Stimulated activated CD4-positive, alpha-beta T cell treated with anti-CD3 and anti-CD28 coated beads, Interleukin-4, amount 100 ng/mL, for 4 hours (primary cell): ENCODE data around the gene PLA2G4D.
A peak's percentile ranks its signal among the peaks of the same experiment; 100 is the strongest.

ENCODE experiments used
- DNase-seq, 2 experiments: peaks; one replicate each; pipeline ENCODE4 v3.0.0-alpha.2; 2020

Gene PLA2G4D

DNA sequence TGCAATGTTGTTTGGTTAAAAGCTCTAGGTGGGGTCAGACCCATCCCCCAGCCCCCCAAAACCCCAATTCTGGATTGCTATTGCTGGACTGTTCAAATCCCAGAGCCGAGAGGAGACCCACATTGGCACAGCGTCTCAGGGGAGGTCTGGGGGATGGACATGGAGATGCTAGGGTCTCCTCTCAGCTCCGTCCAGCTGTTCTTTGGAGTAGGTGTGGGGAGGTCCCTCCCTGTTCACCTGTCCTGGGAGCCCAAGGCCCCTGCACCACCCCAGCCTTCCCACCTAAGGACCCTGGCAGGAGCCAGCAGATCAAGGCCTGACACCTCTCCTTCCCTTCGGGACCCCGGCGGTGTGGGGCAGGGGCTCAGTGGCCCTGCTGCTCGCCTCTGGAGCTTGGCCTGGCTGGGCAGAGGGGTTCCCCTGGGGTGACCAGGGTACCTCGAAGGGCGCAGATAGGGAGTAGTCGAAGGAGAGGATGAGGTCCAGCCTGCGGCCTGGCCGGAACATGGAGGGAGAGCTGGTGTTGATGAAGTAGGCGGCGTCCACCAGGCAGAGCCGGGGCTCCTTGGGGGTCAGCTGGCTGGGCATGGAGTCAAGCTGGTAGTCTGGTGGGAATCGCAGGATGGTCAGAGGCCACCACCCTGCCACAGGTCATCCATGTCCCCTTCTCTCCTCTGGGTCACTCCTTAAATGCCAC, 23.9 kb downstream of the PLA2G4D start:
- DNase-seq = no peak

DNA sequence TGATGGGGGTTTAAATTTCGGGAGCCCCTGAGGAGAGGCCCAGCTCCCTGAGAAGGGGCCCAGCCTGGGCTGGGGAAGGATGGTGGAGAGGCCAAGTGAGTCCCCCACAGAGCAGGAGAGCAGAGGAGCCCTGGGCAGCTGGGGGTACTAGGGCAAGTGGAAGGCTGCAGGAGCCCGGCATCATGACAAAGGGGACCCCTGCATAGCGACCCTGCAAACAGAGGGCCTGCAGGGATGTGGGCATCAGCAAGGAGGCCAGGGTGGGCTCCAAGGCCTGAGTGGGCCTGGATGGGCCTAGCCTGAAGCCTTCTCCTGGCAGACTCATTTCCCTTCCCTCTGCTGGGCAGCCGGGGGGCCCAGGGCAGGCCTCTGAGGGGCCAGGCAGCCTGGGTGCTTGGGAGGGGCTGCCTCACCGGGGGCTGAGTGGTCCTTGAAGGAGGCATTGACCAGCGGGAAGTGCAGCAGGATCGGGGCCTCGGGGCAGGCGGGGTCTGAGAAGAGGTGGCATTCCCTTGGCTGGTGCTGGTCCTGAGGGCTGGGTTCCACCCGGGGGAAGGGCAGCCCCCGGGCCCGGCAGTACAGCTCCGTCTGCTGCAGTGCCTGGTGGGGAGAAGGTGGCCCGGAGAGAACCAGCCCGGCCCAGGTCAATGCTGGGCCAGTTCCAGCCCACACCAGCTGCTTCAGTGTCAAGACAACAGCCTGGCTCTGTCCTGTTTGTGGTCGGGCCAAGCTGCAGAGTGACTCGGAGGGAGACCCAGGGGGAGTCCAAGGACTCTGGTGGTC, 24.7 kb downstream of the PLA2G4D start:
- no peak for DNase-seq

DNA sequence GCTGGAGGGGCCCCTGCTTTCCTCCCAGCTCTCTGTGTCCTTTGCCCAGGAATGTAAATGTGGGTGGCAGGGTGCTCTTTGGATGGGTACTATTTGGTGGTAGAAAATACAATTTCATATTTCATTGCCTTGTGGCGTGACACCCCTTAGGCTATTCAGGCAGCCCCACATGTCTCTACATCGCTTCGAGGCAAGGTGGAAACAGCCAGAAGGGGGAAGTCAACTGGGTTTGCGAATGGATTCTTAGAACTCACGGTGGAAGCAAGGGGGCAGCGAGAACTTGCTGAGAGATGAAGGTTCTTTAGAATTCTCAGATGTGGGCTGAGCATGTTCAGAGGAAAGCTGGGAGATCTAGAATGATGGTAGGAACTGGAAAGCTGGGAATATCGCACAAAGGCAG, 25.3 kb downstream of the PLA2G4D start:
- no peak for DNase-seq

DNA sequence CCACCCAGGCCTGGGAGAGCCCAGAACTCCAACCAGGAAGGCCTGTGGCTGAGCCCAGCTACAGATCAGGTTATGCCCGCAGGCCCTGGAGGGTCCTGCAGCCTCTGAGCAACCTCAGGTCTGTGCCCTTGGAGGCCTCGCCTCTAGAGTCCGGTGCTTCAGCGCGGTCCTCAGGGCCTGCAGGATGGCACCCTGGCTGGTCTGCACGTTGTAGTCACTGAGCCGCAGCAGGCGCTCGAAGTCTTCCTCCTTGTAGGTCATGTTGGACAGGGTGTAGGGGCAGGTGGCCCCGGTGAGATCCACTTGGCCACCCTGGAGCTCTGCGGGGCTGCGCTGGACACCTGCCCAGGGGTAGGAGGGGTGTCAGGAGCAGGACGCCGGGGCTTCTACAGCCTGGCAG, 25.8 kb downstream of the PLA2G4D start:
- DNase-seq = no peak

DNA sequence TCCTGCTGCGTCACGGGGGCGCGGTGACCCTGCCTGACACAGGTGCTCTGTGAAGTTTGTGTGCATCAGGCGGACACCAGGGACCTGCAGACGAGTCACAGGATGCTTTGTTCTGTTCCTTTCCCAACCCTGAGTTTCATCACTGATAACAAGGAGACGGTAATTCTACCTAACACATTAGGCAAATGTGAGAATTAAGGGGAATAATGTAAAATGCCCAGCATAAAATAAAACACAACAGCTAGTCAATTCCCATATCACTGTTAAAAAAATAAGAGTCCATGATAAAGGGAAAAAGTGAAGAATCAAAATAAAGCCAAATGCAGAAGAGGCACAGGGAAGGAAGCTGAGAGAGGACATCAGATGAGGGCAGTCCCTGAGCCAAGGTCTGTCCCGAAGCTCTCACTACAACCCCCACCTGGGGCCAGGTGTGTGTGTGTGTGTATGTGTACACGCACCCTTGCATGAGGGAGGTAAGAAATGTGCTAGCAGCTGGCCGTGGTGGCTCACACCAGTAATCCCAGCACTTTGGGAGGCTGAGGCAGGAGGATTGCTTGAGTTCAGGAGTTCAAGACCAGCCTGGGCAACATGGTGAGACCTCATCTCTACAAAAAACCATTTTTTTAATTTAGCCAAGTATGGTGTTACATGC, 27.5 kb downstream of the PLA2G4D start:
- DNase-seq = no peak

DNA sequence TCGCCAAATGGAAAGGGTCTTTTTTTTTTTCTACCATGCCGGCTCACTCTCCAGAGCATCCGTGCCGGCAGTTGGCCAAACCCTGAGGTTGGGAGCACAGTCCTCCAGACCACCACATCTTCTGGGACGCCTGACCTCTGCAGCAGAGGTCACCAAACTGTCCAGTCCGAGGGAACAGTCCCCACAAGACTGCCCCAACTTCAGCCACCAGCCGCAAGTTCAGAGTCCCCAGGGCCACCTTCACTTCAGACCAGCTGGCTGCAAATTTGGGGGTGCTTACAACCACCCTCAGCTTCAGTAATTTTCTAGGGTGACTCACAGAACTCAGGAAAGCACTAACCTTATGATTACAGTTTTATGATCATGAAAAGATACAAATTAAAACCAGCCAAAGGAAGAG, 28.9 kb downstream of the PLA2G4D start:
- no peak for DNase-seq

DNA sequence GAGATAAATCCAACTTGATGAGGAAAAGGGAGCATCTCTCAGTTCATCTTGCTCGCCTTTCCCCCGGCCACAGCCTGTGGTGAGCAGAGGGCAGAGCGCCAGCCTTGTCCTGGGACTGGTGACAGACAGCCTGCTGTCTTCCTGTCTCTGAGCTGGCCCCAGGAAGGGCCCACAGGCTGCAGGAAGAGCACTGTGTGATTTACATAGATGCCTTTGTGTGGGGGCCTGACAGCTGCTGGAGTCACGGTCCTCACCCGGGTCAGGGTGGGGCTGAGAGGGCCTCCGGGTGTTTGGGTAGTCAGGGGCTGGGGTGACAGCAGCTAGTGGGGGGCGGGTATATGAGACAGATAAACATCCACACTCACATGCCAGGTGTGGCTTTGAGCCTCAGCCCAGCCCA, 29.3 kb downstream of the PLA2G4D start:
- DNase-seq = no peak

DNA sequence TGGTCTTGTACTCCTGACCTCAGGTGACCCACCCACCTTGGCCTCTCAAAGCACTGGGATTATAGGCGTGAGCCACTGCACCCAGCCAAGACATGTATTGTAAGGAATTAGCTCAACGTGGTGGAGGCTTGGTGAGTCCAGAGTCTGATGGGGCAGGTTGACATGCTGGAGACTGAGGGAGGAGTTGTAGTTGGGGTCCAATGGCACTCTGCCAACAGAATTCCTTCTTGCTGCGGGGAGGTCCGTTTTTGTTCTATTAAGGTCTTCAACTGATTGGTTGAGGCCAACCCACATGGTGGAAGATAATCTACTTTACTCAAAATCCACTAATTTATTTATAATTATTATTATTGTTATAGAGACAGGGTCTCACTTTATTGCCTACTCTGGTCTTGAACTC, 30.1 kb downstream of the PLA2G4D start:
- no peak for DNase-seq

DNA sequence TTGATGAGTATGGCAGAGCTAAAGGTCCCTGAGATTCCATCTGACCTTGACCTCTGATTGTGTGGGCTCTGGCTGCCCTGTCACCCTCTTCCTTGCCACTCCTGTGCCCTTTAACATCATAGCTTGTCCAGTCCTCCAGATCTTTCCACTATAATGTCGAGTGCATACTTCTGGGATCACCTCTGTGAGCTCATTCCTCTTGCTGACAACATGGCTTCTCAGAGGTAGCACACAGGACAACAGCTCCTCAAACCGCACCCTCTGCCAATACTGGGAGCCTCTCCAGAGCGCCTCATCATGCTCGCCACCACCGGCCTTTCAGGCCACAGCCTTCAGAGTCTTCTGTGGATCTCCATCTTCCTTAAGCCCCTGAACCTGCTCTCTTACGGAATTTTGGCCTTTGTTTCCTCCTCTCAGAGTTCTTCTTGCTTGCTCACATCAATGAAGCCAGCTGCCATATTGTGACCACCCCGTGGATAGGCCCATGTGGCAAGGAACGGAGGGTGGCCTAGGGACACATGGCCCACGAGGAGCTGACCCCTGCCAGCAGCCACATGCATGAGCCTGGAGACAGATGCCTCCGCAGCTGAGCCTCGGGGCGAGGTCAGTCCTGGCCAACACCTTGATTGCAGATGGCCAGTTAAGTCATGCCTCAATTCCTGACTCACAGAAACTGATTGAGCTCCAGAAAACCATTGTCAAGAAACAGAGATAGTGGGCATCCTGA, 31.1 kb downstream of the PLA2G4D start:
- no peak for DNase-seq

DNA sequence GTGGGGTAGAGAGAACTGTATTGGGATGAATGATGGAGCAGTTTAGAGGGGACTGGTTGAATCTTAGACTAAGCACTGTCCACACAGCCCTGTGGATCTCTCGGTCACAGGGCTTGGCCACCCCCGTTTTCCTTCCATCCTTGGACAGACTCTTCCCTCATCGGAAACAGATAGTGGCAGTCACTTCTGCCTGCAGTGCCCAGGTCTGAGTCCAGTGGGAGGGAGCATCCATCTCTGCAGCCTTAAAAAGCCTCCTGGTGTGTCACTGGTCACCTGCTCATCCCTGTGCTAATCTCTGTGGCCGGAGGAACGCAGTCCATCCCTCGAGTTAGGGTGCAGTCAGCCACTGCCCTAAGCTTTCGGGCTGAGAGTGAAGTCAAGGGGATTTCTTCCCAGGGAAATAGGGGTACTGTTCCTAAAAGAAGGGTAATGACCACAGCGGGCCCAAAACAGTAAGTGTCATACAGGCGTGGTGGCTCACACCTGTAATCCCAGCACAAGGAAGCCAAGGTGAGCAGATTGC, 32.0 kb downstream of the PLA2G4D start:
- DNase-seq = no peak

DNA sequence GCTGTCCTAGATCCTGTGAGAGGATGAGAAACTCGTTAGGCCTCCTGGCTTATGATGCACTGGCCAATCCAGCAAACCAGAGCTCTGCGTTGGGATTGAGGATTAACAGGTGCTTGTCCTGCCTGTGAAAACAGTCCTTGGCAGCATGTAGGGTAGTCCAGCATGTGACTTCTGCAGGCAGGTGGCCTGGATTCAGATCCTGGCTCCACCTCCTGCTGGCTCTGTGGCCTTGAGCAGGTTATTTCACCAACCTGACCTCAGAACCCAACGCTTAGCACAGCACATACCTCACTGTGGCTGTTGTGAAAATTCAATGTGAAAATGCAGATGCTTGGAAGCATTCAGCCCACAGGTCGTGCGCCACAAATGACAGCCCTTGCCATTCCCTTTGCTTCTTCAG, 33.6 kb downstream of the PLA2G4D start:
- no peak for DNase-seq

DNA sequence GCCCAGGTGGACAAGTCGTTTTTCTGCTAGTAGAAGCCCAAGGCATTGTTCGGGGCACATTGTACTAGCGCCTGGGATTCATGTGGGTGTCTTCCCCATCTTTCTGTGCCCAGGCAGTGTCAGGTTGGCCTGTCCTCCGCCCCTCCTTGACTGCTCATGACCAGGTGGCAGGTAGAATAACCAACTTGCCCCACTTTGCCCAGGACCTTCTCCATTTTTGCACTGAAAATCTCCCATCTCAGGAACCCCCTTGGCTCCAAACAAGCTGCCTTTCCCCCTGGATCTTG, 33.9 kb downstream of the PLA2G4D start:
- DNase-seq = no peak

DNA sequence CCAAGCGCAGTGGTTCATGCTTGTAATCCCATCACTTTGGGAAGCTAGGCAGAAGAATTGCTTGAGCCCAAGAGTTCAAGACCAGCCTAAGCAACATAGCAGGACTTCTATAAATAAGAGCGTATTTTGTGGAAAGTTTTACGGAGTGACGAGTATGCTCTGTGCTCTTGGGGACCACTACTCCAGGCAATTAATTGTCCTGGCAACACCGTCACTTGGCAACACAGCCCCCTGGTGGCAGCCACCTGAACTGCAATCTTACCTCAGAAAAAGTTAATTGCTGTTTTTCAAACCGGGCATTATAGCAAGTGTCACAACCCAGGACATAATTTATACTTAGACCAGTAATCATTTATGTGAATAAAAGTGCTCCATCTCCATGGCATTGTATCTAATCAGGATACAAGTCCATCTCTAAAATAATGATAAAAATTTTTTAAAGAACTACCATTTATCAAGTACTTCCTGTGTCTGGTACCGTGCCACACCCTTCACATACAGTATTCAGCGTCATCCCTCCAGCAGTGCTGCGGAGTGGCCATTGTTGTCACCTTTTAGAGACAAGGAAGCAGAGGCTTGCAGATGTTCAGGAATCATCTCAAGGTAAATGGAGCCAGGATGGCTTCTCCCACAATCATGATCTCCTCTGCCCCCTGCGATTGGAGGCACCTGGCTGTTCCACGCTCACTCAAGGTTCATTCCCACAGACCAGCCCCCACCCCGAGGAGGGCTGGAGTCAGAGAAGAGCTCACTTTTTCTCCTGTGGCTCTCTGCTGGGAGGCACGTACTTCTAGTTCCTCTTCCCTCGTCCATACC, 34.5 kb downstream of the PLA2G4D start:
- peak; percentile 49 to 69 for DNase-seq

DNA sequence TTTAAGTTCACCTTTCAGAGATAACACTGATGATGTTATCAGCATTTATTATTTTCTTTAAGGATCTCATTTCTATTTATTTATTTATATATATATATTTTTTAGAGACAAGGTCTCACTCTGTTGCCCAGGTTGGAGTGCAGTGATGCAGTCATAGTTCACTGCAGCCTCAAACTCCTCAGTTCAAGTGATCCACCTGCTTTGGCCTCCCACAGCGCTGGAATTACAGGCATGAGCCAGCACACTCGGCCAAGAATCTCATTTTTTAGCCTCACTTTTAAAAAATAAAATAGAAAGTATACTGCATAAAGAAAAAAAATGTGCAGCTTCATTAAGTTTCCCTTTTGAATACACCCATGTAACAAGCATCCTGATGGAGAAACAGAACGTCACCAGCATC, 35.6 kb downstream of the PLA2G4D start:
- DNase-seq = no peak

DNA sequence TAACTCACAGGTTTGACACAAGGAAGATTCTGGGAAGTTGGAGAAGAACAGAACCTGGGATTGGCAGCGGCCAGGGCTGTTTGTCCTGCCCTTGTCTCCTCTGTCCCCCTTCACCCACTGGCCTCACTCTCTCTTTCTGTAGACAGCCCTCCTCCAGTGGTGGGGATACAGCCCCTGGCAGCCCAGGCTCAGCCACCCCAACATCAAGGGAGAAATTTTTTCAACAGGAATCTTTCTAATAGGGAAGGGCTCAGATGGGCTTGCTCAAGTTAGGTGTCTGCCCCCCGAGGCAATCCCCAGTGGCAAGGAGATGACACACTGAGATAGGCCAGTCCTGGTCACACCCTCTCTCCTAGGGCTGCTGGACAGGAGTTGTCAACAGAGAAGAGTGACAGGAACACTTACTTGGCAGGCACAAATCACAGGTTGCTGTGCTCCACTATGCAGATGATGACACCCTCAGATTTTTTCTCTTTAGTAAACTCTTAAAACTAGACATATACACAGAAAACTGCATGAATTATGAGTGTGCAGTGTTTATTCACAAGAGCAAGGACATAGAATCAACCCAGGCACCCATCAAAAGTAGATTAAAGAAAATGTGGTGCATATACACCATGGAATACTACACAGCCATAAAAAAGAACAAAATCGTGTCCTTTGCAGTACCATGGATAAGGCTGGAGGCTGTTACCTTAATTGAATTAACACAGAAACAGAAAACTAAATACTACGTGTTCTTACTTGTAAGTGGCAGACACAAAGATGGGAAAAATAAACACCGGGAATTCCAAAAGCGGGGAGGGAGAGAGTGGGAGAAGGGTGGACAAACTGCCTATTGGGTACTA, 36.3 kb downstream of the PLA2G4D start:
- no peak for DNase-seq

DNA sequence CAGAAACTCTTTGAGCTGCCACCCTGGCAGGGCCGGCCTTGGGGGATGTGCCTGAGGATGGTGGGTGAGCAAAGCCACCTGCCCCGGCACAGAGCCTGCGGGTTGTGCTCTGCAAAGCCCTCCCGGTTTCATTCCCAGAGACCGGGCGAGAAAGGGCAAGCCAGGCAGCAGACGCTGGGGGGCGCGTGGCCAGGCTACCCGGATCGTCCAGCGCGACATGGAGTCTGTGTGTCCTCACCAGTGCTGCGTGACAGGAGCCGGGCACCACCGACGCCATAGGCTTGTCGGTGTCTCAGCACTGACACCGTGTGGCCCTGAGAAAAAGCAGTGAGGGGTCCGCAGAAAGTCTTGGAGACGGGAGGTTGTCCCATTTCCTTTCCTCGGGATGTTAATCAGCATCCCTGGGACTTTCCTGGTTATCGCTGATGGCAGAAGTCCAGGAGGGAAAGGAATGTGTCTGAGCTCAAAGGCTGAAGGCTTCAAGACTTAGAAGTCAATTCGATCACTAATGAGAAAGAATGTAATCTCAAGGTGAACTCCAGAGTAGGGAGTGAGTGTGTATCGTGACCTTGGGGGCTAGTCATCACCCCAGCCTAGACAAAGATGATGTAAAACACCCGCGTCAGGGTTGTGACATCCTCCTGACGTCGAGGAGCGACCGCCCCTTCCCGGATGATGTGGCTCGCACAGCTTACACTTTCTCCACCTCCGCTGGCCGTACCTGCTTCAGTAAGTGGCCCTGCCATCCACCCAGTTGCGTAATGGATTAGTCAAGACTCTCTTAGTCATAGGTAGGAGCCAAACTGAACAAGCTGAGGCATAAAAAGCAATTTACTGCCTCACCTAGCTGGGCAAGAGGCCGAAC, 37.2 kb downstream of the PLA2G4D start:
- peak; percentile 46 to 64 for DNase-seq

DNA sequence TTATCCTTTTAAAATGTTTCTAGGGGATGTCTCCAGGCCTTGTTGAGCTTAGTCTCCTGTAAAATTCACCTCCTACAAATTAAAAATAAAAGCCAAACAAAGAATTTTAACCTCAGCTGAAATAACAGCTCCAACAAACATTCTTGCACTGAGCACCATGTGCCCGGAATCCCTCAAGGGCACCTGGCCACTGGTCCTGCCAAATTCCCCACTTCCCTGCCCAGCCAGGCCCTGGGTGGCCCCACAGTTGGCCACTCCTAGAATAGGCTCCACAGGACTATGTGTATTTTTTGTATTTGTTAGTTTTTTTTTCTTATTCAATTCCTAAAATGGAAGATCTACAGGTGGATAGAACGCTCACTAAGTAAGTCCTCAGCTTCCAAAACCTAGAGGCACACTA, 40.4 kb downstream of the PLA2G4D start:
- no peak for DNase-seq

DNA sequence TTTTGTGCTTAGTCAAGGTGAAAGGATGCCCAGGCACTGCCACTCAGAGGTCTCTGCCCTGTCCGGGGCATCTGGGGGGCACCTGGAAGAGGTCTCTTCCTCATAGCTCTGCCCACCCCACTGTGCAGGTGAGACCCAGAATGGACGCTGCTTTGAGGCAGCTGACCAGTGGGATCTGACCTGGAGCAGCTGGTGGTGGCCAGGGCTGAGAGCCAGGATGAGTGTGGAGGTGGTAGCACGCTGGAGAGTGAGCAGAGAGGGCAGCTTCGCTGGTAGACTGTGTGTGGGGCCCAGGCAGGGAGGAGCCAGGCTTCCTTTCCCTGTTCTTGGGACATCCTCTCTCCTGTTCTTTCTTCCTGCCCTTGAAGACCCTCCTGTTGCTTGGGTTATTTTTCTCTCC, 41.4 kb downstream of the PLA2G4D start:
- DNase-seq = no peak

DNA sequence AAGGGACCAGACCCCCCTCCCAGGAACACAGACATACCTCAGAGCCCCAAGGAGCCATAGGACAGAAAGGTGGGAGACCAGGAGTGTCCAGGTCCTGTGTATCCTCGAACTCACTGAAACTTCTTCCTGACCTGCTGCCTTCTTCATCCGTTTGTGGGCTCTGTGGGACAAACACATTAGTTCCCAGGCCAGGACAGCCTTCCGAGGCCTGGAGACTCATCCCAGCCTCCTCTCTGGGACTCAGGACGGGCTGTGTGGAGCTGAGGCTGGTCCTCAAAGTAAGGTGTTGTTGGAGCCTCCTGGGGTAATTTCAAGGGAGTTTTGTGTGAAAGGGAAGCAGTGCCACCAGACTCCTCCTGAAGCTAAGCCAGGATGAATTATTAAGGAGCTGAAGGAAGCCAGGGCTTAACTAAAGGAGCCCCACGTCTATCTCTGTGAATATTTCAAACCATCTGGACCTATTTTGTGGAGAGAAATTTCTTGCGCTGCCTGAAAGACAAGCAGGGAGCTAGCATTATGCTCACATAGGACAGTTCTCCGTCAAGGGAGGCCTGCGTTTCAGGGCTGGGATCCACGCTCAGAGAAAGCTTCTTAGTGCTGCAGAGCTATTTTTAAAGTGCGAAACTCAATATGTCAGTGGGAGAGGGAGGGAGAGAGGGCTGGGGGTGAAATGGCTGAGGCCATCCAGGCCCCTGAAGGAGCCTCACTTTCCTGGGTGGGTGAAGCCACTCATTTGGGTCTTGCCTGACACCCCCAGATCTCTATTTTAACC, 43.7 kb downstream of the PLA2G4D start:
- no peak for DNase-seq

DNA sequence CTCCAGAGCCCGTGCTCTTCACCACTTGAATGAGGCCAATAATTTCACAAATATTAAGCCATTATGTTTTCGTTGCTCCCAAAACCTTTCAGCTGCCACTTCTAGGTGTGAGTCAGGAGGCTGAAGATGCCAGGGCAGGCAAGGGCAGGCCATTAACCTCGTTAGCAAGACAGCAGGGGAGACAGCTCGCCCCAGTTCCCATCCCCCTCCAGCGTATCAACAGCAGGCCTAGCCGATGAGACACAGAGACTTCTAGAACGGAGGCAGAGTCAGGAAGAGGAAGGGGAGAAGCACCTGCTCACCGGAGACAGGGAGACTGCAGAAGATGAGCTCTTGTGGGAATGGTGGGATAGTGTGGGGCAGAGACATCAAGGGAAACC, 45.6 kb downstream of the PLA2G4D start:
- no peak for DNase-seq
